ENCODE measurements around the gene DNAJC10. TPM values are rescaled to one million over a fixed set of nuclear protein-coding genes. Genes with fewer than 3 reads are reported as not detected.
"Not testable (repeated sequence)": the region's sequence is repeated elsewhere in the genome, so short reads cannot be mapped to it uniquely, and the experiment has no call there.

Gene DNAJC10
- polyA plus RNA-seq, 4 donors: 139 to 205 (median 159) TPM

DNA sequence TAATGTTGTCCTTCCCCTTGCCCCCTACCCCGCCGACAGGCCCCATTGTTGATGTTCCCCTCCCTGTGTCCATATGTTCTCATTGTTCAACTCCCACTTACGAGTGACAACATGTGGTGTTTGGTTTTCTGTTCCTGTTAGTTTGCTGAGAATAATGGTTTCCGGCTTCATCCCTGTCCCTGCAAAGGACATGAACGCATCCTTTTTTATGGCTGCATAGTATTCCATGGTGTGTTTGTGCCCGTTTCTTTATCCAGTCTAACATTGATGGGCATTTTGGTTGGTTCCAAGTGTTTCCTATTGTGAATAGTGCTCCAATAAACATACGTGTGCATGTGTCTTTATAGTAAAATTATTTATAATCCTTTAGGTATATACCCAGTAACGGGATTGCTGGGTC lies 65.0 kb downstream of the DNAJC10 start:
- not testable (repeated sequence) for DNase-seq (ENCODE audit: low read depth in 4 of 4, low spot score in 3 of 4)

DNA sequence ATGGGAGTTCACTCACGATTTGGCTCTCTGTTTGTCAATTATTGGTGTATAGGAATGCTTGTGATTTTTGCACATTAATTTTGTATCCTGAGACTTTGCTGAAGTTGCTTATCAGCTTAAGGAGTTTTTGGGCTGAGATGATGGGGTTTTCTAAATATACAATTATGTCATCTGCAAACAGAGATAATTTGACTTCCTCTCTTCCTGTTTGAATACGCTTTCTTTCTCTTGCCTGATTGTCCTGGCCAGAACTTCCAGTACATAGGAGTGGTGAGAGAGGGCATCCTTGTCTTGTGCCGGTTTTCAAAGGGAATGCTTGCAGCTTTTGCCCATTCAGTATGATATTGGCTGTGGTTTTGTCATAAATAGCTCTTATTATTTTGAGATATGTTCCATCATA lies 66.6 kb downstream of the DNAJC10 start:
- not testable (repeated sequence) for DNase-seq (ENCODE audit: low read depth in 4 of 4, low spot score in 3 of 4)

DNA sequence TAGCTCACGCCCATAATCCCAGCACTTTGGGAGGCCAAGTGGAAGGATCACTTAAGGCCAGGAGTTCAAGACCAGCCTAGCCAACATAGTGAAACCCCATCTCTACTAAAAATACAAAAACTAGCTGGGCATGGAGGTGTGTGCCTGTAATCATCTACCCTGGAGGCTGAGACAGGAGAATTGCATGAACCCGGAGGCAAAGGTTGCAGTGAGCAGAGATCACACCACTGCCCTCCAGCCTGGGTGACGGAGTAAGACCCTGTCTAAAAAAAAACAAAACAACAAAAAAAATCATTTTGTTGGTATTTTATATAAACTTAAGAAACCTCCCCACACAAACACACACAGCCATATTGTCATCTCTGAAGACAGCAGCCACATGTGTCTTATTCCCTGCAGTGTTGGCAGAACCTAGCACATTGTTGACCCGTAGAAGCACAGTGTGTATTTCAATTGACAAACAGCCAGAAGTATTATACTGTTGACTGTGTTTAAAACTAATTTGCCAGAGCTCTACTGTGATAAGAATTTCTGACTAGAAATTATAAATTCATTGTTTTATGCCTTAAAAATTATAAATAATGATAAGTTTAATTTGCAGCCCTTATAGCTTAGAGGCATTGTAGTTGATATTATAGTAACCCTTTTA lies 68.1 kb downstream of the DNAJC10 start:
- no peak for DNase-seq (ENCODE audit: low read depth in 4 of 4, low spot score in 3 of 4)

DNA sequence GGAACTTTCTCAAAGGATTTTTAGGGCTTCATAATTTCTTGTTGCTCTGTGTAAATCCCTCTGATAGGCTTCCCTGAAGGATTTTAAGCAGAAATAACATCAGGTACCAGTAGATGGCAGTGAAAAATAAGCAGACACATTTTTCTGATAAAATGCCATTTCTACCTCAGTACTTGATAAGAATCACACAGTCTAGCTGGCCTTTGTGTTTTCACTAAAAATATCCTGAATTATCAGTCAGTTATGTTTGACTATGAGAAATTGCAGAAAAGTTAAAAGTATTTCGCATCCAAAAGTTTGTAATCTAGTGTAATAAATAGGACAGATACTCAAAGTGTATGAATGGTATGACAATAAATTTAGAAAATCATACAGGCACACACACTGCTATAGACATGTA lies 68.7 kb downstream of the DNAJC10 start:
- no peak for DNase-seq (ENCODE audit: low read depth in 4 of 4, low spot score in 3 of 4)

DNA sequence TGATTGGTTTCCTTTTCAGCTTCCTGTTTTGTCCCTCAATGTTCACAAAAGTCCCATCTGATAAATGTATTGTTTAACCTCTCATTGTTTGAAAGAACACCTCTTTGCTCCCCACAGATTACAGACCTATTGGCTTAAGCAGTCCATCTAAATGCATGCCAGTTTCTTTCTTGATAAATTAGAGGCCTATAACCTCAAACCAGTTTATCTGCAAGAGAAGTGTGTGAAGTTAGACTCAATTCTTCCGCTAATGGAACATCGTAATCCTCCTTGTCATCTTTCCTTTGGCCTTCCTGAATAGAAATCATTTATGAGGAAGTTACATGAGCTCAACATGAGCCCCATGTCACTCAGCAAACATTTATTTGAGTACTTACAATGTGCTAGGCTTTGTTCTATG lies 76.4 kb downstream of the DNAJC10 start:
- no peak for DNase-seq (ENCODE audit: low read depth in 4 of 4, low spot score in 3 of 4)

DNA sequence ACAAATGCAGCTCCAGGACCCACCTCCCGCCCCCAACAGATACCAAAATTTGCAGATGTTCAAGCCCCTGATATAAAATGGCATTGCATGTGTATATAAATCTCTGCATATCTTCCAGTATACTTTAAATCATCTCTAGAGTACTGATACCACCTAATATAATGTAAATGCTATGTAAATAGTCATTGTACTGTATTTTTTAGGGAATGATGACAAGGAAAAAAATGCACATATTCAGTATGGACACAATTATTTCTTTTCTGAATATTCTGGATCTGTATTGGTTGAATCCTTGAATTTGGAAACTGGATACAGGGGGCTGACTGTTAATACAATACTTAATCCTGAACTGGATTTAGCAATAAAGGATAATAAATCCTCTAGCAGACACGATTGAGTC lies 82.7 kb downstream of the DNAJC10 start:
- DNase-seq (ENCODE audit: low read depth in 4 of 4, low spot score in 3 of 4): no peak

DNA sequence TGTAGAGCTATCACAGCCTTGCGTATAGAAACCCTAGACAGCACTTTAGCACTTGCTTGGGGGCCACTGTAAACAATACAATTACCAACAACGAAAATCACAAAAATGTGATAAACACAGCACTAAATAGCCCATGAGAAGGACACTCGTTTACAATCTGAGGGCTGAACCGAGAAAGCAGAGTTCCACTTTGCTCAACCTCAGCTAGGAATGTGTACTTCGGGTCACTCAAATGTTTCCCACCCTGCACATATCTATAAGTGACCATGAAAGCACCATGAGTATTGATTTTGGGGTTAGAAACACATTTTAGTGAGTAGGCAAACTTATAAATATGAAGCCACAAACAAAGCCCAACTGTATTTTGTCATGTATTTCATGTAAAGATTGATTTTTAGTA lies 88.1 kb downstream of the DNAJC10 start:
- DNase-seq (ENCODE audit: low read depth in 4 of 4, low spot score in 3 of 4): no peak

DNA sequence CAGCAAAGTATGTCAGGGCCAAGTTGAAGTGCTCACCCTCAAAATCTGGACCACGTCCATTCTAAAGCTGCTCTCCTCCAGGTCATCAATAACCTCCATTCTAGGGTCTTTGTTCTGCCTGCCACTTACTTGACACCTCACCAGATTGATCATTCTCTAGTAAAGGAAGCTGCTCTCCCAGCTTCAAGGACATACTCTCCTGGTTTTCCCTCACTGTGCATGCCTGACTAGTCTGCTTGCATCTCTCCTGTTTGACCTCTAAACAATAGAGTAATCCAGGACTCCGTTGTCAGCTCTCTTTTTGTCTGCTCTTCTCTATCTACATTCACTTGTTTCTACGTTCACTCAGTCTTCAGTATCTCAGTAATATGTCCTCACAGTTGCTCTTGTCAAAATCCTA lies 91.3 kb downstream of the DNAJC10 start:
- no peak for DNase-seq (ENCODE audit: low read depth in 4 of 4, low spot score in 3 of 4)

DNA sequence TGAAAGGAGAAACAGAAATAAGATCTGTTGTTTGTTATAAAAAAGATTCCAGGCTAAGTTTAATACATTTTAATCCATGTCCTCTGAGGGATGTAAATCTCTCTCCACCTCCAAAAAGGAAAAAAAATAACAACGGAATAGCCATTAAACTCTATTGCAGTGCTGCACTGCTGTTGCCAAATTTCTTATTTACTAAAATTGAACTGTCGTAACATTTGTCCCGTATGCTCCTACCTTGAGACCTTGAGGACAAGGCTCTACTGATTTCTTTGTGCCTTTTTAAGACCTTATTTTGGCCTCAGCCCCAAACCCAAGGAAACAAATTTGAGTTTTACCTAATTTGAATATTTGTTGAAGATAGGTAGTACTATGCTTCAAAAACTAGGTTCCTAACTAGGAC lies 94.0 kb downstream of the DNAJC10 start:
- no peak for DNase-seq (ENCODE audit: low read depth in 4 of 4, low spot score in 3 of 4)

DNA sequence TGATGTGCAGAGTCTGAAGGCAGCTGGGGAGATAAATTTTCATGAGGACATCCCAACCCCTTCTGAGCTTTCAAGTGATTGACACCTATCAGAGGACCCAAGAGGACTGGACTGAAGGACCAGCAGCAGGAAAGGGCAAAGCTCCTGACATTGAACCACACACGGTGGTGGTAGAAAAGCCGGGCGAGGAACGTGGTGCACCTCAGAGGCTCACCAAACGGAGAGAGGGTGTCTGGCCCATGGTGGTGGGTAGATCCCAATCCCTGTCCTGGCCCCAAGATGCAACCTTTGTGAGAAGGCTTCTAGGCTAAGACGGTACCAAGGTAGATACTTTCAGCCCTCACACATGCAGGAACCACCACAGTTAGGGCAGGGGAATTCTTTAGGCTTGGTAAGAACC lies 98.3 kb downstream of the DNAJC10 start:
- no peak for DNase-seq (ENCODE audit: low read depth in 4 of 4, low spot score in 3 of 4)

DNA sequence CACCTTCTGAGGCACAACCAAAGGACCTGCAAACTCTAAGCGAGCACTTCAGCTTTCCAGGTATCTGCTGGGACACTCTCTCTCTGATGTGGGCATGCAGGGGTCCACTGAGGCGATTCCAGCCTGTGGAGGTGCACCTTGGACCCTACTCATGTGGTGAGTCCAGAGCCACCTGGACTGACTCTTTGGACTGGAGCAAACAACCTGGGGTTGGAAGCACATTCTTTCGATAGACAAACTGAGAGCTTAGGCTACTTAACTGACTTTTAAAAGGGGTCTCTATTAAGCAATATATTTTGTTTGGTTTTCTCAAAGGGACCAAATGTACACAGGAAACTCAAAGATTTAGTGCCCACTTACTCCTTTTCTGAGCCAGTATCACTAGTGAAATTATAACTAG lies 98.7 kb downstream of the DNAJC10 start:
- no peak for DNase-seq (ENCODE audit: low read depth in 4 of 4, low spot score in 3 of 4)

DNA sequence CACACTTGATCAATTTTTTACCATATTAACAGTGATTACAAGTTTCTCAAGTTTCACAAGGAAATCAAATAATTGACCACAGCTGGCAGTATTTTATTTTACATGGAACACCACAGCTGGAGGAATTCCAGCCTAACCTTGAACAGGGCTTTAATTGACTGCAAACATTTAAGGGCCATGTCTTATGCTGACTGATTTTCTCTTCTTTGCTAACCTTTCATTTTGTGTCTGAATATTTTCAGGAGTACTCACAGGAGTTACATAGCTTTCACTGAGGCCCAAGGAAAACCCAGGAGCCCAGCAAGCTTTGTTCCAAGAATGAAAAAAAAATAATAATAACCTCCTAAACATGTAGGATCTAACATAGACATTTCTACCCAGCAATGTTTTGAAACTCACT lies 100.8 kb downstream of the DNAJC10 start:
- DNase-seq (ENCODE audit: low read depth in 4 of 4, low spot score in 3 of 4): no peak

DNA sequence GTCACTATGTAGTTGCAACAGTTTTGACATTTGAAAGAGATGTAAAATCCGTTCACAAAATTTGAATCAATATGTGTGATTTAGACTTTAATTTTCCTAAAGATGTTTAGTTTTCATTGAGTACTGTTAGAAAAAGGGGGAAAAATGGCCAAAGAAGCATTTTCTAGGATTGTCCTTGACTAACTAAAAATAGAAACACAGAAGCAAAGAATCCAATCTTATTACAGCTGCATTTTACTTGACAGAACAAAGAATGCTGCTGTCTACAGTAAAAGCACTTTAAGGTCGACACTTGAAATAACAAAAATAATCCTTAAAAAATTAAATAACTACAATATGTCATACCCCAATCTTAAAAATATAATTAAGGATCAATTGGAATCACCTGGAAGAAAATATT lies 101.5 kb downstream of the DNAJC10 start:
- no peak for DNase-seq (ENCODE audit: low read depth in 4 of 4, low spot score in 3 of 4)

DNA sequence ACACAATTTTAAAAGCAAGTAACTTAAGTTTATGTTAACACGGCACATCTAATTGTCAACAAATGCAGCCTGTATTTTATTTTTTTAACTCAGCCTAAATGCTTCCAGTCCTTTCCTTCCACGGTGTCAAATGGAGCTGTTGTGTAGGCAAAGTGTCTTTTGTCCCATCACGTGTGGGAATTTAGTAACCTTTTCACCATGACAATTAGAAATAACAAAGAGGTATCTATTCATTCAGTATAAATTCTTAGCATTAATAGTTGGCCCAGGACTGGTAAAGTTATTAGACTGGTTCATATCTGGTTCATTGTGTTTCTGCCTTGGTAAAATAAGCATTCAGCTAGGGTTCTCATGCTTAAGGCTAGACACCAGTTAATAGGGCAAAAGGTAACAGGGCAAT lies 102.4 kb downstream of the DNAJC10 start:
- no peak for DNase-seq (ENCODE audit: low read depth in 4 of 4, low spot score in 3 of 4)

DNA sequence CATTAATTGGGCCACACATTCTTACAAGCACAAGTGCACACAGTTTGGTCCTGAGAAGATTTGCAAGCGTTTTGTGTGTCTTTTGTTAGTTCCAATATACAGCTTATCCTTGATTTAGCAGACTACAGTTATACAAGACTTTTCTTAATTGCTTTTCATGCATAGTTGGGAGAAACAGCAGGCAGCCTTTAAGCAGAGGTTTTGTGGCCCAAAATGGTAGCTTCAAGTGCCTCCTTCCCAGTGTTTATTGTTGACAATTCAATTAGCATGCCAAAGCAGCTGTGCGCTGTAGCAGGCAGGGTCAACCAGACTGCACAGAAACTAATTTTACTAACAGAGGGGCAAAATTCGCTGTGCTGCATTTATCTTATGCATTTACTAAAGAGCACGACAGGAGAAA lies 102.9 kb downstream of the DNAJC10 start:
- DNase-seq (ENCODE audit: low read depth in 4 of 4, low spot score in 3 of 4): no peak

DNA sequence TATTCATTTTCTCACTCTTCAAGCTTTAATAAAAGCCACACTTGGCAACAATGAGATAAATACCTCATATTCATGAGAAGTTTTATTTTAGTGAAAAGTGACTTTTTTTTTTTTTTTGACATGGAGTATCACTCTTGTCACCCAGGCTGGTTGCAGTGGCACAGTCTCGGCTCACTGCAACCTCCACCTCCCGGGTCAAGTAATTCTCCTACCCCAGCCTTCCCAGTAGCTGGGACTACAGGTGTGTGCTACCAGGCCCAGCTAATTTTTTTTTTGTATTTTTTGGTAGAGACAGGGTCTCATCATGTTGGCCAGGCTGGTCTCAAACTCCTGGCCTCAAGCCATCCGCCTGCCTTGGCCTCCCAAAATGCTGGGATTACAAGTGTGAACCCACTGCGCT lies 103.4 kb downstream of the DNAJC10 start:
- no peak for DNase-seq (ENCODE audit: low read depth in 4 of 4, low spot score in 3 of 4)

DNA sequence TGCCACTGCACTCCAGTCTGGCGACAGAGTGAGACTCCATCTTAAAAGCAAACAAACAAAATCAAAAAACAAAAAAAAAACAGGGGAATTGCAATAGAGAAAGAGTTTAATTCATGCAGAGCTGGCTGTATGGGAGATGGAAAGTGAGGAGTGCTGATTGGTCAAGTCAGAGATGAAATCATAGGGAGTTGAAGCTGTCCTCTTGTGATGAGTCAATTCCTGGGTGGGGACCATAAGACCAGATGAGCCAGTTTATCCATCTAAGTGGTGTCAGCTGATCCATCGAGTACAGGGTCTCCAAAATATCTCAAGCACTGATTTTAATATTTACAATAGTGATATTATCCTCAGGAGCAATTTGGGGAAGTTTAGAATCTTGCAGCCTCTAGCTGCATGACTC lies 105.1 kb downstream of the DNAJC10 start:
- DNase-seq (ENCODE audit: low read depth in 4 of 4, low spot score in 3 of 4): no peak

DNA sequence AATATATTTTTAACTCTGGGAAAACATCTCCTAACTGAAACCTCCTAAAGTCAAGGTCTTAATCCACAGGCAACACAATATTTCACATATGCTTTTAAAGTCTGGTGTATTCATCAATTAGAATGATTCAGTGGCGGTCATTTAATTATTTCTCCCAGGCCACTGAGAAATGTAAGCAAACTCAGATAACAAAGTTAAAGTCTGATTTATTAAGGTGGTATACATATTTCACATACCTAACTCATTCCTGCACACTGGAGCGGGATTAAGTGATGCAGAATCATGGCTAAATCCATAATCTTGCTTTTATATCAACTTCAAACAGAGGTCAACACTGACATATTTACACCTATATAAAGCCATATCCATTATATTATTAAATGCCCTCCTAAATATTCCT lies 106.7 kb downstream of the DNAJC10 start:
- no peak for DNase-seq (ENCODE audit: low read depth in 4 of 4, low spot score in 3 of 4)

DNA sequence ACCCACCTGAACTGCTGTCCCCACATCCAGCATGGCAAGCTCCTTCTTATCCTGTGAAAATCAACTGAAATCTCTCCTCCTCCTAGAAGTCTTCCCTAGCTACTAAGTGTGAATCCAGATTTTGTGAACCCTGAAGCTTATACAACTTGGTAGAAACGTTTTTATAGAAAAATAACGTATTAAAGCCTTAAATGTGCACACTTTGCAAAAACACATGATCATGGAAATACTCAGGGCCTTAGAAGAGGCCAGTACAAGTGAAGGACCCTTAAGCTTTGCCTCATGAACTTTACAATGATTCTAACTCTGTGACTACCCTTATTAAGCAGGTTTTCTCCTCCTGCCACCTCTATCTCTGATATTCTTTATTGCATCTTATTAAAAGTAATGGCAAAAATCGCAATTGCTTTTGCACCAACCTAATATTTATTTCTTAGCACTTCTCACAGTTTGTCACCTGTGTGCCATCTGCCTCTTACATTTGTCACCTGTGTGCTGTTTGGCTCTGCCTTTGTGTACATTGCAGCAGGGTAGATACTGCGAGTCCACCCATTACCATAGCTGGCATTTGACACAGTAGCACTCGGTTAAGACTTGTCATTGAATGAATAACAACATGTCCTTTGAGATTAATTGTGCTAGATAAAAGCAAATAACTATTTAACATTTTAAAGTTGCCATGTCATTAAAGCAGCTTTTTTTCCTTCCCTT lies 108.2 kb downstream of the DNAJC10 start:
- DNase-seq (ENCODE audit: low read depth in 4 of 4, low spot score in 3 of 4): no peak

DNA sequence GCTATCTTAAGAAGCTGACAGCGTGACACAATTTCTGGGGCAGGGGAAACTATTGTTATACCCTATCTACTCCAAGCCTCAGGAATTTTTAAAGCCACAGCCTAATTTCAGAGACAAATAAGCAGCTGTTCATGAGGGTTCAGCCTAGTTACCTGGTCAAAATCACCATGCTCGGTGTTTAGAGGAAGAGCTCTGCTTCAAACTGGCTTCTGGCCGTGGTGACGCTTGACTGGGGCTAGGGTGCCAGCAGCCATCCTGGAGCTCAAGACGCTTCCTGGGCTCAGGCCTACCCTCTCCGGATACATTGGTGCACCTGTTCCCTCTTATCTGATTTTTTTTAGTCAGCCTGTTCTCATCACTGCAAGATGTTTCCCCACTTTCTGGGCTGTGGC lies 108.7 kb downstream of the DNAJC10 start:
- no peak for DNase-seq (ENCODE audit: low read depth in 4 of 4, low spot score in 3 of 4)

DNA sequence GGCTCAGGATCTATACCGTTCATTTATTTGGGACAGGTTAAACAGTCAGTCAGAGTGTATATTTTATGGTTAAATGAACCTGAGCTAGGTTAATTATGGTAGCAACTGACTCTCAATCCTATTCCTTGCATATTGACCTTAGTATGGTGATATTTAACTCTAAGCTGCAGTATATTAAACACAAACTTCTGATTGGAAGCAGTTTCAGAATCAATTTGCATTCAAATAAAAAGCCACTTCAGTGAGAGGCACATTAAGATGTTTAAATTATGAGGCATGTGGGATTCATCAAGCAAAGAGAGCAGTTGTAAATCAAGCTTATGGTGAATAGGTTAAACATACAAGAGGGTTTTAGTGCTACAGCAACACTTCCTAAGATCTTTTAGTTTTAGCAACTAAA lies 110.0 kb downstream of the DNAJC10 start:
- DNase-seq (ENCODE audit: low read depth in 4 of 4, low spot score in 3 of 4): no peak

DNA sequence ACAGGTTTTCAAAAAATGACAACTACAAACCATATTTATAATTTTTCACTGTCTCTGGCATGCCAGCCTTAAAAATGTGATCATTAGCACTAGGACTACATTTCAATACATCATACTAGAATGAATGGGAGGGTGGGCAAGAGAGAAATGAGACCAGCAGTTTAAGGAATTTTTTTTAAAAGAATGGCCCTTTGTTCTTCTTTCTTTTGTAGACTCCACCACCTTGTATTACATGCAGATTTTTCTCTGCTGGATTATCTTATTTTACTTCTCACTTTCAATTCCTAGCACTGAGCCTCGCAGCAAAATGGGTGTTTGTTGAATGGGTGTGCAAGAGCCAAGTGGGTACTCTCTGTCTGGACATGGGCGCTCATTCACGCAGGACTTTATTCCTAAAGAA lies 110.4 kb downstream of the DNAJC10 start:
- DNase-seq (ENCODE audit: low read depth in 4 of 4, low spot score in 3 of 4): no peak
